ENCODE results near the gene TRIM41. TPM values are rescaled to one million over a fixed set of nuclear protein-coding genes. Genes with fewer than 3 reads are reported as not detected.

Gene TRIM41
- total and polyA plus RNA-seq, 2 of the 13 experiments (the other 11 are each of a cell fraction or from before 2014, with no cell fraction given), result 10.2 to 16.7 TPM

DNA sequence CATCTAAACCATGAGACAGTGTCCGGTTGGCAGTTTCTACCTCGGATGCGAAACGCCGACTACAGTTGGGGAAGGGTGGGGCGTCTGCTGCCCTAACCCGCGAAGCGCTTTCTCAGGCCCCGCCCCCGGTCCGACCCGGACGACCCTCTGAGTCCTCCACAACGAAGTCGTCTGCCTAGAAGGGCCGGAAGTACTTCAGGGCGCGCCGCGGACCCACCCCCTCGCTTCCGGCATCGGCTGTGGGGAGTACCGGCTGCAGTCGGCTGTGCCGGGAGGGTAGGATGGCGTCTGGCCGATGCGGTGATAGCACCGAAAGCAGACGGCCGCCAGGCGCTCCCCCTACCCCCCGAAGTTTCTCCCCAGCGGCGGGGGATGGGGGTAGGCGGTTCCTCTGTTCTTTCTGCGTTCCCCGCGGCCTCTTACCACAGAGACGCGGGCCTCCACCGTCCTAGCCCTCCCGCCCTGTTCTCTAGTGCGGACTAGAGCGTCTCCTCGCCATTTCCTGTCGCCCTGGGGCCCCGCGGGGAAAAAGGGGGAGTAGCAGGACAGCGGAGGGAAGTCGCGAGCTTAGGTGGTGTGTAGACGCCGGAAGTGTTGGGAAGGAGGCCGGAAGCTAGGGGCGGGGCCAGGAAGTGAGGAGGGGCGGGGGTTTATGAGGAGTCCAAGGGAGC lies at the start of gene TRIM41 (continued):
- TF ChIP-seq DRAP1 (CRISPR knock-in tag; IDR thresholded peaks at IDR 0.05) (peak; percentile 57), TGIF2 (CRISPR knock-in tag; IDR thresholded peaks at IDR 0.05) (peak; percentile 66), PTBP1 (IDR thresholded peaks at IDR 0.05; ENCODE audit: low read depth, low read length, poor library complexity, severe bottlenecking) (no peak), MYPOP (CRISPR knock-in tag; IDR thresholded peaks at IDR 0.05) (peak; percentile 38; the same call in 1 of the 2 replicates), STAT5B (CRISPR knock-in tag; IDR thresholded peaks at IDR 0.05) (peak; percentile 25; the same call in 1 of the 2 replicates), ZNF20 (CRISPR knock-in tag; IDR thresholded peaks at IDR 0.05) (0 out of 2 replicates have a peak, but pooled peaks have one; percentile 11), TRAFD1 (CRISPR knock-in tag; IDR thresholded peaks at IDR 0.05; ENCODE audit: borderline replicate concordance) (no peak), SP1 (IDR thresholded peaks at IDR 0.05) (no peak), SP1 (CRISPR knock-in tag; IDR thresholded peaks at IDR 0.05) (peak; percentile 79), GLMP (CRISPR knock-in tag; IDR thresholded peaks at IDR 0.05; ENCODE audit: borderline replicate concordance) (no peak)
- TF ChIP-seq, protein P1, sequence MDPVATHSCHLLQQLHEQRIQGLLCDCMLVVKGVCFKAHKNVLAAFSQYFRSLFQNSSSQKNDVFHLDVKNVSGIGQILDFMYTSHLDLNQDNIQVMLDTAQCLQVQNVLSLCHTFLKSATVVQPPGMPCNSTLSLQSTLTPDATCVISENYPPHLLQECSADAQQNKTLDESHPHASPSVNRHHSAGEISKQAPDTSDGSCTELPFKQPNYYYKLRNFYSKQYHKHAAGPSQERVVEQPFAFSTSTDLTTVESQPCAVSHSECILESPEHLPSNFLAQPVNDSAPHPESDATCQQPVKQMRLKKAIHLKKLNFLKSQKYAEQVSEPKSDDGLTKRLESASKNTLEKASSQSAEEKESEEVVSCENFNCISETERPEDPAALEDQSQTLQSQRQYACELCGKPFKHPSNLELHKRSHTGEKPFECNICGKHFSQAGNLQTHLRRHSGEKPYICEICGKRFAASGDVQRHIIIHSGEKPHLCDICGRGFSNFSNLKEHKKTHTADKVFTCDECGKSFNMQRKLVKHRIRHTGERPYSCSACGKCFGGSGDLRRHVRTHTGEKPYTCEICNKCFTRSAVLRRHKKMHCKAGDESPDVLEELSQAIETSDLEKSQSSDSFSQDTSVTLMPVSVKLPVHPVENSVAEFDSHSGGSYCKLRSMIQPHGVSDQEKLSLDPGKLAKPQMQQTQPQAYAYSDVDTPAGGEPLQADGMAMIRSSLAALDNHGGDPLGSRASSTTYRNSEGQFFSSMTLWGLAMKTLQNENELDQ (CRISPR knock-in tag; IDR thresholded peaks at IDR 0.05; ENCODE audit: borderline replicate concordance), result no peak
- TF ChIP-seq, protein P2, sequence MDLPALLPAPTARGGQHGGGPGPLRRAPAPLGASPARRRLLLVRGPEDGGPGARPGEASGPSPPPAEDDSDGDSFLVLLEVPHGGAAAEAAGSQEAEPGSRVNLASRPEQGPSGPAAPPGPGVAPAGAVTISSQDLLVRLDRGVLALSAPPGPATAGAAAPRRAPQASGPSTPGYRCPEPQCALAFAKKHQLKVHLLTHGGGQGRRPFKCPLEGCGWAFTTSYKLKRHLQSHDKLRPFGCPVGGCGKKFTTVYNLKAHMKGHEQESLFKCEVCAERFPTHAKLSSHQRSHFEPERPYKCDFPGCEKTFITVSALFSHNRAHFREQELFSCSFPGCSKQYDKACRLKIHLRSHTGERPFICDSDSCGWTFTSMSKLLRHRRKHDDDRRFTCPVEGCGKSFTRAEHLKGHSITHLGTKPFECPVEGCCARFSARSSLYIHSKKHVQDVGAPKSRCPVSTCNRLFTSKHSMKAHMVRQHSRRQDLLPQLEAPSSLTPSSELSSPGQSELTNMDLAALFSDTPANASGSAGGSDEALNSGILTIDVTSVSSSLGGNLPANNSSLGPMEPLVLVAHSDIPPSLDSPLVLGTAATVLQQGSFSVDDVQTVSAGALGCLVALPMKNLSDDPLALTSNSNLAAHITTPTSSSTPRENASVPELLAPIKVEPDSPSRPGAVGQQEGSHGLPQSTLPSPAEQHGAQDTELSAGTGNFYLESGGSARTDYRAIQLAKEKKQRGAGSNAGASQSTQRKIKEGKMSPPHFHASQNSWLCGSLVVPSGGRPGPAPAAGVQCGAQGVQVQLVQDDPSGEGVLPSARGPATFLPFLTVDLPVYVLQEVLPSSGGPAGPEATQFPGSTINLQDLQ (CRISPR knock-in tag; IDR thresholded peaks at IDR 0.05), result no peak
- TF ChIP-seq, protein P3, sequence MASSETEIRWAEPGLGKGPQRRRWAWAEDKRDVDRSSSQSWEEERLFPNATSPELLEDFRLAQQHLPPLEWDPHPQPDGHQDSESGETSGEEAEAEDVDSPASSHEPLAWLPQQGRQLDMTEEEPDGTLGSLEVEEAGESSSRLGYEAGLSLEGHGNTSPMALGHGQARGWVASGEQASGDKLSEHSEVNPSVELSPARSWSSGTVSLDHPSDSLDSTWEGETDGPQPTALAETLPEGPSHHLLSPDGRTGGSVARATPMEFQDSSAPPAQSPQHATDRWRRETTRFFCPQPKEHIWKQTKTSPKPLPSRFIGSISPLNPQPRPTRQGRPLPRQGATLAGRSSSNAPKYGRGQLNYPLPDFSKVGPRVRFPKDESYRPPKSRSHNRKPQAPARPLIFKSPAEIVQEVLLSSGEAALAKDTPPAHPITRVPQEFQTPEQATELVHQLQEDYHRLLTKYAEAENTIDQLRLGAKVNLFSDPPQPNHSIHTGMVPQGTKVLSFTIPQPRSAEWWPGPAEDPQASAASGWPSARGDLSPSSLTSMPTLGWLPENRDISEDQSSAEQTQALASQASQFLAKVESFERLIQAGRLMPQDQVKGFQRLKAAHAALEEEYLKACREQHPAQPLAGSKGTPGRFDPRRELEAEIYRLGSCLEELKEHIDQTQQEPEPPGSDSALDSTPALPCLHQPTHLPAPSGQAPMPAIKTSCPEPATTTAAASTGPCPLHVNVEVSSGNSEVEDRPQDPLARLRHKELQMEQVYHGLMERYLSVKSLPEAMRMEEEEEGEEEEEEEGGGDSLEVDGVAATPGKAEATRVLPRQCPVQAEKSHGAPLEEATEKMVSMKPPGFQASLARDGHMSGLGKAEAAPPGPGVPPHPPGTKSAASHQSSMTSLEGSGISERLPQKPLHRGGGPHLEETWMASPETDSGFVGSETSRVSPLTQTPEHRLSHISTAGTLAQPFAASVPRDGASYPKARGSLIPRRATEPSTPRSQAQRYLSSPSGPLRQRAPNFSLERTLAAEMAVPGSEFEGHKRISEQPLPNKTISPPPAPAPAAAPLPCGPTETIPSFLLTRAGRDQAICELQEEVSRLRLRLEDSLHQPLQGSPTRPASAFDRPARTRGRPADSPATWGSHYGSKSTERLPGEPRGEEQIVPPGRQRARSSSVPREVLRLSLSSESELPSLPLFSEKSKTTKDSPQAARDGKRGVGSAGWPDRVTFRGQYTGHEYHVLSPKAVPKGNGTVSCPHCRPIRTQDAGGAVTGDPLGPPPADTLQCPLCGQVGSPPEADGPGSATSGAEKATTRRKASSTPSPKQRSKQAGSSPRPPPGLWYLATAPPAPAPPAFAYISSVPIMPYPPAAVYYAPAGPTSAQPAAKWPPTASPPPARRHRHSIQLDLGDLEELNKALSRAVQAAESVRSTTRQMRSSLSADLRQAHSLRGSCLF (CRISPR knock-in tag; IDR thresholded peaks at IDR 0.05; ENCODE audit: borderline replicate concordance), result no peak
